ENCODE results near the gene AGBL3. TPM values are rescaled to one million over a fixed set of nuclear protein-coding genes. Genes with fewer than 3 reads are reported as not detected.

AGBL3 gene
- total RNA-seq, 1 donor from 2014 or later = 1.2 TPM

DNA sequence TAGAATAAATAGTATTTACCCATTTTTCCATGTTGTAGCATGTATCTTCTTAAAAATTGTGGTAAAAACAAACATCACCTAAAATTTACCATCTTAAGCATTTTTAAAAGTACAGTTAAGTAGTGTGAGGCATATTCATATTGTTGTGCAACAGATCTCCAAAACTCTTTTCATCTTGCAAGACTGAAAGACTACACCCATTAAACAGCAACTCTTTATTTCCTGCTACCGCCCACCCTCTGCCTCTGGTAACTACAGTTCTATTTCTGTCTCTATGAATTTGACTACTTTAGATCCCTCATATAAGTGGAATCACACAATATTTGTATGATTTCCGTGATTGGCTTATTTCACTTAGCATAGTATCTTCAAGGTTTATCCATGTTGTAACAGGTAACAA lies 40.0 kb upstream of the AGBL3 start:
- no peaks in the 10 kb centered on the region for H3K27me3 Mint-ChIP-seq (ENCODE audit: unreplicated experiment)

DNA sequence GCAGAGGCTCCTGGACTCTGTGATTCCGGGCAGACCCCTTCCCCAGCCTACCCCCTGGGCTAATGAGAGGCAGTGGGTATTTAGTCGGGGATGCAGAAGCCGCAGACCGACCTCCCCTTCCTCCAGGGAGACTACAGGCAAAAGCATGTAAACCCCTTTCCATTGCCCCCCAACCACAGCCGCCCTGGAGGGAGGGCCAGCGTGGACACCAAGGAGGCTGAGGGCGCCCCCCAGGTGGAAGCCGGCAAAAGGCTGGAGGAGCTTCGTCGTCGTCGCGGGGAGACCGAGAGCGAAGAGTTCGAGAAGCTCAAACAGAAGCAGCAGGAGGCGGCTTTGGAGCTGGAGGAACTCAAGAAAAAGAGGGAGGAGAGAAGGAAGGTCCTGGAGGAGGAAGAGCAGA lies 39.0 kb upstream of the AGBL3 start:
- TF ChIP-seq, protein P1, sequence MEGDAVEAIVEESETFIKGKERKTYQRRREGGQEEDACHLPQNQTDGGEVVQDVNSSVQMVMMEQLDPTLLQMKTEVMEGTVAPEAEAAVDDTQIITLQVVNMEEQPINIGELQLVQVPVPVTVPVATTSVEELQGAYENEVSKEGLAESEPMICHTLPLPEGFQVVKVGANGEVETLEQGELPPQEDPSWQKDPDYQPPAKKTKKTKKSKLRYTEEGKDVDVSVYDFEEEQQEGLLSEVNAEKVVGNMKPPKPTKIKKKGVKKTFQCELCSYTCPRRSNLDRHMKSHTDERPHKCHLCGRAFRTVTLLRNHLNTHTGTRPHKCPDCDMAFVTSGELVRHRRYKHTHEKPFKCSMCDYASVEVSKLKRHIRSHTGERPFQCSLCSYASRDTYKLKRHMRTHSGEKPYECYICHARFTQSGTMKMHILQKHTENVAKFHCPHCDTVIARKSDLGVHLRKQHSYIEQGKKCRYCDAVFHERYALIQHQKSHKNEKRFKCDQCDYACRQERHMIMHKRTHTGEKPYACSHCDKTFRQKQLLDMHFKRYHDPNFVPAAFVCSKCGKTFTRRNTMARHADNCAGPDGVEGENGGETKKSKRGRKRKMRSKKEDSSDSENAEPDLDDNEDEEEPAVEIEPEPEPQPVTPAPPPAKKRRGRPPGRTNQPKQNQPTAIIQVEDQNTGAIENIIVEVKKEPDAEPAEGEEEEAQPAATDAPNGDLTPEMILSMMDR (IDR thresholded peaks at IDR 0.05) = no peak
- Mint-ChIP-seq H3K36me3 (ENCODE audit: unreplicated experiment) (peaks cover 67% of the 10 kb centered on the region), H3K27ac (ENCODE audit: unreplicated experiment) (peak overlapping the region; percentile 42), H3K27me3 (ENCODE audit: unreplicated experiment) (no peaks in the 10 kb centered on the region), H3K9me3 (ENCODE audit: unreplicated experiment) (no peaks in the 10 kb centered on the region), H3K4me3 (ENCODE audit: unreplicated experiment) (no peak overlapping the region), H3K4me1 (ENCODE audit: unreplicated experiment) (peaks cover 36% of the 10 kb centered on the region)
- DNase-seq (ENCODE audit: extremely low spot score, unreplicated experiment) = no peak

More for the DNA sequence above, 40.0 kb upstream of the AGBL3 start:
- peaks cover 70% of the 10 kb centered on the region for H3K36me3 Mint-ChIP-seq (ENCODE audit: unreplicated experiment)
- H3K4me3 Mint-ChIP-seq (ENCODE audit: unreplicated experiment) = no peak overlapping the region
- peaks cover 43% of the 10 kb centered on the region for H3K4me1 Mint-ChIP-seq (ENCODE audit: unreplicated experiment)
- peak overlapping the region; percentile 42 for H3K27ac Mint-ChIP-seq (ENCODE audit: unreplicated experiment)
- no peak for DNase-seq (ENCODE audit: extremely low spot score, unreplicated experiment)
- TF ChIP-seq, protein P1 (IDR thresholded peaks at IDR 0.05) = no peak
- no peaks in the 10 kb centered on the region for H3K9me3 Mint-ChIP-seq (ENCODE audit: unreplicated experiment)

DNA sequence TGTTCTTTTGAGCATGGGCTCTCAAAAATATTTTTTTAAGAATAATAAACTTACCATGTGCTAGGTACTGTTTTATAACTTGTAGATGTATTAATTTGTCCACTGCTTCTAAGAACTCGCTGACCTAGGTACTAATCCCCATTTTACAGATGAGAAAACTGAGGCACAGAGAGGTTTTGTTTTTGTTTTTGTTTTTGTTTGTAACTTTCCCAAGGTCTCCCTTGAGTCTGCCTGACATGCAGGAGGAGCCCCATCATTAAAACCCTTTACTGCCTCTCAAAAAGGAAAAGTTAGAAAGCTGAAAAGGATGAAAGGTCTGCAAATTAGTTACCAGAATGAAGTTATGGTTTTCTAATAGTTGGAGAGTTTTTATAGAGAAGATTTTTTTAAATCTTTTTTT lies 38.5 kb upstream of the AGBL3 start:
- Mint-ChIP-seq H3K36me3 (ENCODE audit: unreplicated experiment) (peaks cover 65% of the 10 kb centered on the region), H3K27ac (ENCODE audit: unreplicated experiment) (peak overlapping the region; percentile 66), H3K9me3 (ENCODE audit: unreplicated experiment) (no peaks in the 10 kb centered on the region), H3K27me3 (ENCODE audit: unreplicated experiment) (no peaks in the 10 kb centered on the region), H3K4me3 (ENCODE audit: unreplicated experiment) (no peak overlapping the region), H3K4me1 (ENCODE audit: unreplicated experiment) (peaks cover 34% of the 10 kb centered on the region)
- TF ChIP-seq, protein P1 (IDR thresholded peaks at IDR 0.05) = no peak
- DNase-seq (ENCODE audit: extremely low spot score, unreplicated experiment) = no peak

DNA sequence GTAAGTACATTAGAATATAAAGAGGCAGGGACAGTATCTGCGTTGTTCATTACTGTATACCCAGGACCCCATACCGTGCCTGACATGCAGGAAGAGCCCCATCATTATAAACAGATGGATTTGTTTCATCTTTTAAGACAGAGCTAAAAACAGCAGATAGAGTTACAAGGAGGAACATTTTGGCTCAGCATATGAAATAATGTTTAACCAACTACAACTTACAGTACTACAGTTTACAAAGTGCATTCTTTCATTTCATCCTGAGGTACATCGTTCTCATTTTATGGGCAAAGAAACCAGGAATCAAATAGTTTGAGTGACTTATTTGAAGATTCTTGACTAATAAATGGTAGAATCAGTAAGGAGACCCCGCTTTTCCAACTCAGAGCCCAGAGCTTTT lies 38.1 kb upstream of the AGBL3 start:
- H3K36me3 Mint-ChIP-seq (ENCODE audit: unreplicated experiment) = peaks cover 63% of the 10 kb centered on the region
- TF ChIP-seq, protein P1 (IDR thresholded peaks at IDR 0.05) = no peak
- H3K27ac Mint-ChIP-seq (ENCODE audit: unreplicated experiment) = peak overlapping the region; percentile 66
- H3K9me3 Mint-ChIP-seq (ENCODE audit: unreplicated experiment) = no peaks in the 10 kb centered on the region
- peaks cover 33% of the 10 kb centered on the region for H3K4me1 Mint-ChIP-seq (ENCODE audit: unreplicated experiment)
- H3K27me3 Mint-ChIP-seq (ENCODE audit: unreplicated experiment) = no peaks in the 10 kb centered on the region
- no peak for DNase-seq (ENCODE audit: extremely low spot score, unreplicated experiment)
- H3K4me3 Mint-ChIP-seq (ENCODE audit: unreplicated experiment) = no peak overlapping the region

DNA sequence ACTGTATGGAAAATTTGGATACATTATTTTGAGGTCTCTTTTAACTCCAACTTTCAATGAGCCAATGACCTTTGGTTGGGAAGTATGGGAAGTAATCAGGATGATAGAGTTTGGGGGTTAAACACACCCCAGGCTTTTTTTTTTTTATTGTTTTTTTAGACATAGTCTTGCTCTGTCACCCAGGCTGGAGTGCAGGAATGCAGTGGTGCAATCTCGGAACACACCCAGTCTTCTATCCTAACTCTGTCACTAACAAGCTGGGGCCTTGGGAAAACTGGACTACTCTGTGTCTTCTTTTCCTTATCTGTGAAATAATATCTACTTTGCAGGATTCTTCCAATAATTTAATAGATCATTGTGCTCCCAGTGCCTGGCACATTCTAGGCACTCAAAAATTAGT lies 37.6 kb upstream of the AGBL3 start:
- no peaks in the 10 kb centered on the region for H3K27me3 Mint-ChIP-seq (ENCODE audit: unreplicated experiment)

More for the DNA sequence above, 37.6 kb upstream of the AGBL3 start:
- H3K9me3 Mint-ChIP-seq (ENCODE audit: unreplicated experiment) = no peaks in the 10 kb centered on the region
- H3K4me3 Mint-ChIP-seq (ENCODE audit: unreplicated experiment) = no peak overlapping the region
- H3K36me3 Mint-ChIP-seq (ENCODE audit: unreplicated experiment) = peaks cover 66% of the 10 kb centered on the region
- no peak for DNase-seq (ENCODE audit: extremely low spot score, unreplicated experiment)
- H3K4me1 Mint-ChIP-seq (ENCODE audit: unreplicated experiment) = peaks cover 34% of the 10 kb centered on the region
- TF ChIP-seq, protein P1 (IDR thresholded peaks at IDR 0.05) = no peak
- peak overlapping the region; percentile 66 for H3K27ac Mint-ChIP-seq (ENCODE audit: unreplicated experiment)
